ENCODE data around the gene MRPL43. TPM values are rescaled to one million over a fixed set of nuclear protein-coding genes. Genes with fewer than 3 reads are reported as not detected.

MRPL43 gene
- total and polyA plus RNA-seq, 9 donors = 61.0 to 94.4 (median 68.0) TPM

DNA sequence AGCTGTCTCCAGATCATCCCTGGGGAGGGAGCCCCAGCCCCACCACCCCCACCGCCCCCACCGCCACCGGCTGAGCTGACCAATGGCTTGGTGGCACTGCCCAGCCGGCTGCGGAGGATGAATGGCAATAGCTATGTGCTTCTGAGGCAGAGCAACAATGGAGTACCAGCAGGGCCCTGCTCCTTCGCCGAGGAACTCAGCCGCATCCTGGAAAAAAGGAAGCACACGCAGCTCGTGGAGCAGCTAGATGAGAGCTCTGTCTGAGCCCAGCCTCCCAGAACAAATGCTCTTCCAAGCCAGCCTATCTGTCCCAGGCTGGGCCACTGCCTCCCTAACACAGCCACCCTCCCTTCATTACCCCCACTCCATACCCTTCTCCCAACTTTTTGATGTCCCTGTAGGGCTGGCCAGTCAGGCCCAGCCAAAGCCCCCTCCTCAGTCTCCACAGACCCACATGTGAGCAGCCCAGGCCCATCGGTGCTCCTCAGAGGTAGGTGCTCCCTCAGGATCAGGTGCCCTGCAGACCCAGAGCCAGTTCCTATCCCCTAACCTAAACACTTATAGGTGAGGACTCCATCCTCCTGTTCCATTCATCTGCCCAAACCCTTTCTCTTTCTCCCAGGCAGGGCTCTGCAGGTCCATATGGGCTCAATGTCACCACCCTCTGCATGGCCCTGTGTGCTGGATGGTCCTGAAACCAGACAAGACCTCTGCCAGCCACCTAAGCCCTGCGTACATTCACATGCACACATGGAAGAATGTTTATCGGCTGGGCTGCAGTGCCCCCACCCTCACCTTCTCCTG is 3.2 kb downstream of the MRPL43 start:
- H3K4me3 ChIP-seq (ENCODE audit: low read length) = no peak overlapping the region
- no peak for DNase-seq
- peaks cover 20% of the 10 kb centered on the region for H3K4me1 ChIP-seq (ENCODE audit: control insufficient read depth, insufficient read depth, low read length)
- H3K36me3 ChIP-seq (ENCODE audit: control insufficient read depth, insufficient read depth, low read length) = peaks cover 62% of the 10 kb centered on the region
- H3K9me3 ChIP-seq (replicated peaks; ENCODE audit: control insufficient read depth, low read depth, low read length) = no peaks in the 10 kb centered on the region
- H3K27me3 ChIP-seq (ENCODE audit: control insufficient read depth, insufficient read depth, low read length) = no peaks in the 10 kb centered on the region
- WGBS (ENCODE audit: insufficient coverage) = 82% methylated on average over 10 of the region's 13 CpGs
- H3K27ac ChIP-seq (ENCODE audit: low read length) = no peak overlapping the region

DNA sequence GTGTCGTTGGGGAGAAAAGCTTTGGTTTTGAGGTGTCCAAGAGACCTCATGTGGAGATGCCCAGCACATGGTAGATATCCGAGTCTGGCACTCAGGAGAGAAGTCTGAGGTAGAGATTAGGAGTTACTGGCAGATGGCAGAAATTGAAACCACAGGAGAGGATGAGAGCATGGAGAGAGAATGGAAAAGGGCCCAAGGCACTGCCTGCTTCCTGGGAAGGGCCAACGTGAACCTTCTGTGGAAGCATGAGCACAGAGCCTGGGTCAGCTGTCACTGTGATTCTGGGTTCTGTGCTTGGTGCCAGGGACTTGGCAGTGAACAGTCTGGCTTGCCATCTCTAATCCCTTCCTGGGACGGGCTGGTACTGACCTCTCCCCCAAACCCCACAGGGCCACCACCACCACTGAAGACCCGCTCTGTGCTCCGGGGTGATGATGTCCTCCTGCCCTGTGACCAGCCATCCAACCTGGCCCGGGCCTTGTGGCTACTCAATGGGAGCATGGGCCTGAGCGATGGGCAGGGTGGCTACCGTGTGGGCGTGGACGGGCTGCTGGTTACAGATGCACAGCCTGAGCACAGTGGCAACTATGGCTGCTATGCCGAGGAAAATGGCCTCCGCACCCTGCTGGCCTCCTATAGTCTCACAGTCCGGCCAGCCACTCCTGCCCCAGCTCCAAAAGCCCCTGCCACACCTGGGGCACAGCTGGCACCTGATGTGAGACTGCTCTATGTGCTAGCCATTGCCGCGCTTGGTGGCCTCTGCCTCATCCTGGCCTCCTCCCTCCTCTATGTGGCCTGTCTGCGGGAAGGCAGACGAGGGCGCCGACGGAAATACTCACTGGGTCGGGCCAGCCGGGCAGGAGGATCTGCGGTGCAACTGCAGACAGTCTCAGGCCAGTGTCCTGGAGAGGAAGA is 4.1 kb downstream of the MRPL43 start:
- DNase-seq = no peak
- 90% methylated on average over 17 of the region's 24 CpGs for WGBS (ENCODE audit: insufficient coverage)
- H3K27ac ChIP-seq (ENCODE audit: low read length) = no peak overlapping the region
- no peaks in the 10 kb centered on the region for H3K27me3 ChIP-seq (ENCODE audit: control insufficient read depth, insufficient read depth, low read length)
- no peaks in the 10 kb centered on the region for H3K9me3 ChIP-seq (replicated peaks; ENCODE audit: control insufficient read depth, low read depth, low read length)
- peaks cover 16% of the 10 kb centered on the region for H3K4me1 ChIP-seq (ENCODE audit: control insufficient read depth, insufficient read depth, low read length)
- H3K36me3 ChIP-seq (ENCODE audit: control insufficient read depth, insufficient read depth, low read length) = peaks cover 66% of the 10 kb centered on the region
- H3K4me3 ChIP-seq (ENCODE audit: low read length) = no peak overlapping the region

DNA sequence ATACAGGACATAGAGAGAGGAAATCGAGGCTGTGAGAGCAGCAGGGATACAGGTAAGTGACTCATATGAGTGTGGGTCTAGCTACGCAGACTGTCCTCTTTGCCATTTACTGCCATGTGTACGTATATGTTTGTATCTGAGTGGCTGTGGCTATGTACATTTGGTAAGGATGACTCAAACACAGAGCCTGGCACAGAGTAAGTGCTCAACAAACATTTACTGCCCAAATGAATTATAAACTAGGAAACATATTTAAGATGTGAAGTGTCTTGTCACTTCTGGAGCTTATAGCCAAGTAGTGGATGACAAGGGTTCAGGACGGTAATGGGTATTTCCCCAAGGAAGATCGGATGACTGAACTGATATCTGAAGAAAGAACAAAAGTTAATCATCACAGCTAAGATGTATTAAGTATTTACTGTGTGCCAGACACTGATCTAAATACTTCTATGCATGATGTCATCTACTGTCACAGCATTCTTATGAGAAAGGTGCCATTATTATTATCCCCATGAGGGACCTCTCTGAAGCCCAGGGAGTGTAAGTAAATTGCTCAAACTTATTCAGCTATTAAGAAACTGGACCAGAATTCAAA is 6.0 kb downstream of the MRPL43 start:
- 66% methylated on average over 2 of the region's 5 CpGs for WGBS (ENCODE audit: insufficient coverage)
- H3K27ac ChIP-seq (ENCODE audit: low read length) = no peak overlapping the region
- H3K4me3 ChIP-seq (ENCODE audit: low read length) = no peak overlapping the region
- H3K9me3 ChIP-seq (replicated peaks; ENCODE audit: control insufficient read depth, low read depth, low read length) = no peaks in the 10 kb centered on the region
- no peak for DNase-seq
- H3K4me1 ChIP-seq (ENCODE audit: control insufficient read depth, insufficient read depth, low read length) = peaks cover 2% of the 10 kb centered on the region
- peaks cover 66% of the 10 kb centered on the region for H3K36me3 ChIP-seq (ENCODE audit: control insufficient read depth, insufficient read depth, low read length)
- H3K27me3 ChIP-seq (ENCODE audit: control insufficient read depth, insufficient read depth, low read length) = no peaks in the 10 kb centered on the region

DNA sequence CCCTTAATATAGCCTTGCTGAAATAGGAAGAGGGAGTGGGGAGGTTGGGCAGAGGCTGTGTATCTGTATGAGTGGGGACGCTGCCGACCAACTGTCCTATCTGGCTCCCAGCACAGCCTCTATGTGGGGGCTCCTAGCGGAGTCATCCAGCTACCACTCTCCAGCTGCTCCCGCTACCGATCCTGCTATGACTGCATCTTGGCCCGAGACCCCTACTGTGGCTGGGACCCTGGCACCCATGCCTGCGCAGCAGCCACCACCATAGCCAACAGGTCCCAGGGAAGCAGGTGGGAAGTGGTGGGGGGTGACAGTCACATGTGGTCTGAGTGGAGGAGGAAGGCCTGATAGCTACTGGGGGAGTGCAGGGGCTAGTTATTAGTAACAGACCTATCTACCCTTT is 6.6 kb downstream of the MRPL43 start:
- H3K36me3 ChIP-seq (ENCODE audit: control insufficient read depth, insufficient read depth, low read length) = peaks cover 61% of the 10 kb centered on the region
- 100% methylated on average over 5 of the region's 7 CpGs for WGBS (ENCODE audit: insufficient coverage)
- no peak overlapping the region for H3K27ac ChIP-seq (ENCODE audit: low read length)
- no peaks in the 10 kb centered on the region for H3K4me1 ChIP-seq (ENCODE audit: control insufficient read depth, insufficient read depth, low read length)
- H3K27me3 ChIP-seq (ENCODE audit: control insufficient read depth, insufficient read depth, low read length) = no peaks in the 10 kb centered on the region
- no peak overlapping the region for H3K4me3 ChIP-seq (ENCODE audit: low read length)
- H3K9me3 ChIP-seq (replicated peaks; ENCODE audit: control insufficient read depth, low read depth, low read length) = no peaks in the 10 kb centered on the region
- DNase-seq = no peak

DNA sequence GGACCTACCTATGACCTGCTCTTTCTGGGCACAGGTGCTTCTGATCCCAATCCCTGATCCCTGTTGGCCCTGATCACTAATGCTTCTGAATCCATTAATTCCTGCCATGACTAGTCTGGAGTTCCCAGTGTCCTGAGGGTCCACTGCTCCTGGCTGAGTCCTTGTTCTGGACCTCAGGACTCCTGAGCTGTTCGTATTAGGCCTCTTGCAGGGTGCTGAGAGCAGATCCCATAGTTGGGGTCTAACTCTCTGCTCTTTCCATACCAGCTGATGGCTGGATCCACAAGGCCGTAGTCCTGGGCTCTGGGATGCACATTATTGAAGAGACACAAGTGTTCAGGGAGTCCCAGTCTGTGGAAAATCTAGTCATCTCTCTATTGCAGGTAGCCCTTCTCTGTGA is 7.0 kb downstream of the MRPL43 start:
- no peak for DNase-seq
- no peak overlapping the region for H3K27ac ChIP-seq (ENCODE audit: low read length)
- no peak overlapping the region for H3K4me3 ChIP-seq (ENCODE audit: low read length)
- 95% methylated on average over 2 of the region's 2 CpGs for WGBS (ENCODE audit: insufficient coverage)
- no peaks in the 10 kb centered on the region for H3K27me3 ChIP-seq (ENCODE audit: control insufficient read depth, insufficient read depth, low read length)
- no peaks in the 10 kb centered on the region for H3K9me3 ChIP-seq (replicated peaks; ENCODE audit: control insufficient read depth, low read depth, low read length)
- no peaks in the 10 kb centered on the region for H3K4me1 ChIP-seq (ENCODE audit: control insufficient read depth, insufficient read depth, low read length)
- H3K36me3 ChIP-seq (ENCODE audit: control insufficient read depth, insufficient read depth, low read length) = peaks cover 57% of the 10 kb centered on the region

DNA sequence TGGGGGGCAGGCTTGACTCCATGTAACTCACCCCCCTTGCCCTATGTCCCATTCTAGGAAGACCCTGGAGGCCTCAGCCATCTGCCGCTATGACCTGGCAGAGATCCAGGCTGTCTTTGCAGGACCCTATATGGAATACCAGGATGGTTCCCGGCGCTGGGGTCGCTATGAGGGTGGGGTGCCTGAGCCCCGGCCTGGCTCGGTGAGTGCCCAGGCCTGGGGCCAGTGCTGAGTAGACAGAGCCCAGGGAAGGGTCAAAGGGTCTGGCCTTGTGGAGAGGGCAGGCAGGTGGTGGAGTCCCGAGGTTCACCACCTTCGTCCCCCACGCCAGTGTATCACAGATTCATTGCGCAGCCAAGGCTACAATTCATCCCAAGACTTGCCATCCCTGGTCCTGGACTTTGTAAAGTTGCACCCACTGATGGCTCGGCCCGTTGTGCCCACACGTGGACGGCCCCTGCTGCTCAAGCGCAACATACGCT is 7.5 kb downstream of the MRPL43 start:
- WGBS (ENCODE audit: insufficient coverage) = 96% methylated on average over 16 of the region's 16 CpGs
- Histone ChIP-seq H3K27me3 (ENCODE audit: control insufficient read depth, insufficient read depth, low read length) (no peaks in the 10 kb centered on the region), H3K4me3 (ENCODE audit: low read length) (no peak overlapping the region), H3K27ac (ENCODE audit: low read length) (no peak overlapping the region), H3K36me3 (ENCODE audit: control insufficient read depth, insufficient read depth, low read length) (peaks cover 52% of the 10 kb centered on the region), H3K4me1 (ENCODE audit: control insufficient read depth, insufficient read depth, low read length) (no peaks in the 10 kb centered on the region), H3K9me3 (replicated peaks; ENCODE audit: control insufficient read depth, low read depth, low read length) (no peaks in the 10 kb centered on the region)
- DNase-seq = no peak

DNA sequence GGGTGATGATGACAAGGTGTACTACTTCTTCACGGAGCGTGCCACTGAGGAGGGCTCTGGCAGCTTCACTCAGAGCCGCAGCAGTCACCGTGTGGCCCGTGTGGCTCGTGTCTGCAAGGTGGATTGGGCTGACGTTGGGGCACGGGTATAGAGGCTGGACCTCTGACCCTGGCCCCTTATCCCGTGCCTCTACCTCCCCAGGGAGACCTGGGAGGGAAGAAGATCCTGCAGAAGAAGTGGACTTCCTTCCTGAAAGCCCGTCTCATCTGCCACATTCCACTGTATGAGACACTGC is 8.4 kb downstream of the MRPL43 start:
- 89% methylated on average over 7 of the region's 10 CpGs for WGBS (ENCODE audit: insufficient coverage)
- DNase-seq = no peak
- no peaks in the 10 kb centered on the region for H3K27me3 ChIP-seq (ENCODE audit: control insufficient read depth, insufficient read depth, low read length)
- H3K36me3 ChIP-seq (ENCODE audit: control insufficient read depth, insufficient read depth, low read length) = peaks cover 43% of the 10 kb centered on the region
- no peaks in the 10 kb centered on the region for H3K9me3 ChIP-seq (replicated peaks; ENCODE audit: control insufficient read depth, low read depth, low read length)
- H3K27ac ChIP-seq (ENCODE audit: low read length) = no peak overlapping the region
- no peak overlapping the region for H3K4me3 ChIP-seq (ENCODE audit: low read length)
- no peaks in the 10 kb centered on the region for H3K4me1 ChIP-seq (ENCODE audit: control insufficient read depth, insufficient read depth, low read length)

DNA sequence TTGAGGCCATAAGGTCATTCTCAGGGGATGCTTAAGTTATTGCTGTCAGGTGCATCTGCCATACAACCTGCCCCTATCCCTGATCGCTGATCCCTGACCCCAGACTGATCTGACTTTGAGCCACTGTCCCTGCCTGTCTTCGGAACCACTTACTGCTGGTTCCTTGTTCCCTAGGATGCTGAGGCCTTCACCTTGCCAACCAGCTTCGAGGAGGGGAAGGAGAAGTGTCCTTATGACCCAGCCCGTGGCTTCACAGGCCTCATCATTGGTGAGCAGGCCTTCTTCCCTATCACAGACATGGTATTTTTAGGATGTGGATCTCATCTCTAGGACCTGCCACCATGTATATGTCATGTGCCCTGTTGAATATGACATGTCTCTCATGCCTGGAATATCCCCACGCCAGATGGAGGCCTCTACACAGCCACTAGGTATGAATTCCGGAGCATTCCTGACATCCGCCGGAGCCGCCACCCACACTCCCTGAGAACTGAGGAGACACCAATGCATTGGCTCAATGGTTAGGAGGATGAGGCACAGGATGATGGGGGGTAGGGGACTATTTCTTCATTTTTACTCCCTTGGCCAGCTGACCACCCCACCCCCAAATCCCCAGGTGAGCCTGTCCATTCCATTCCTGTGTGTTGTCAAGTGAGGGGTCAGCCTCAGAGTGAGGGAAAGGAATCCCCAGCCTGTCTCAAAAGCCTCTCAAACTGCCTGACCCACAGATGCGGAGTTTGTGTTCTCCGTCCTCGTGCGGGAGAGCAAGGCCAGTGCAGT is 9.0 kb downstream of the MRPL43 start:
- WGBS (ENCODE audit: insufficient coverage) = 90% methylated on average over 6 of the region's 13 CpGs
- DNase-seq = no peak

DNA sequence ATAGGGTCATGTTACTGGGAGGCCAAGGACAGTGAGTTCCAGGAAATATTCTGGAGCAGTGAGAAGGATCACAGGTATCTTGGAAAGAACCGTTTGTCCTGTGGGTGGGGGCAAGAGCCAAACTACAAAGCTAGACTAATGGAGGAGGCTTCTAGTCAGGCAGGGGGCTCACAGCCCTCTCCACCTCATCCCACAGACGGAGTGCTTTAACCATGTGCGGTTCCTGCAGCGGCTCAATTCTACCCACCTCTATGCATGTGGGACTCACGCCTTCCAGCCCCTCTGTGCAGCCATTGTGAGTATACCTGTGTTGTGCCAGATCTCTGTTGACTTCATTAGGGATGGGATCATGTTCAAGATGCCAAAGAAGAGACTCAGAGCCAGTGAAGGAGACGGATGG is 9.9 kb downstream of the MRPL43 start:
- Histone ChIP-seq H3K36me3 (ENCODE audit: control insufficient read depth, insufficient read depth, low read length) (peaks cover 39% of the 10 kb centered on the region), H3K27ac (ENCODE audit: low read length) (no peak overlapping the region), H3K9me3 (replicated peaks; ENCODE audit: control insufficient read depth, low read depth, low read length) (no peaks in the 10 kb centered on the region), H3K4me1 (ENCODE audit: control insufficient read depth, insufficient read depth, low read length) (no peaks in the 10 kb centered on the region), H3K27me3 (ENCODE audit: control insufficient read depth, insufficient read depth, low read length) (no peaks in the 10 kb centered on the region), H3K4me3 (ENCODE audit: low read length) (no peak overlapping the region)
- 90% methylated on average over 2 of the region's 6 CpGs for WGBS (ENCODE audit: insufficient coverage)
- no peak for DNase-seq

More for the DNA sequence above, 9.0 kb downstream of the MRPL43 start:
- no peak overlapping the region for H3K4me3 ChIP-seq (ENCODE audit: low read length)
- no peaks in the 10 kb centered on the region for H3K27me3 ChIP-seq (ENCODE audit: control insufficient read depth, insufficient read depth, low read length)
- peaks cover 41% of the 10 kb centered on the region for H3K36me3 ChIP-seq (ENCODE audit: control insufficient read depth, insufficient read depth, low read length)
- H3K9me3 ChIP-seq (replicated peaks; ENCODE audit: control insufficient read depth, low read depth, low read length) = no peaks in the 10 kb centered on the region
- H3K27ac ChIP-seq (ENCODE audit: low read length) = no peak overlapping the region
- no peaks in the 10 kb centered on the region for H3K4me1 ChIP-seq (ENCODE audit: control insufficient read depth, insufficient read depth, low read length)
